ENCODE measurements around the gene AHCYL2.
"Not testable (repeated sequence)": the region's sequence is repeated elsewhere in the genome, so short reads cannot be mapped to it uniquely, and the experiment has no call there.

Gene AHCYL2

DNA sequence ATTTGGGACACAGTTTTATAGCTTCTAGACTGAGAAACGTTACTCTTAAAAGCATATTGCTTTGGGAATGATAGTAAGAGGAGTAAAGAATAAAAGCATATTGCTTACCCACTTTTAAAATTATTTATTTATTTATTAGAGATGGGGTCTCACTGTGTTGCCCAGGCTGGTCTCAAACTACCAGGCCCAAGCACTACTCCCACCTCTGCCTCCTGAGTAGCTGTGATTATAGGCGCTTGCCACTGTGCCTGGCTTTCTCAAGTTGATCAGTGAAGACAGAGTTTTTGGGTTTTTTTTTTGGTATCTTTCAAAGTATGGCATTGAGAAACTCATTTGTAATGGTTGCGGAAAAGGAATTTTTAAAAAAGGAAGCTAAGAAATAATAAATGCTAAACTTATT is 68.0 kb downstream of the AHCYL2 start:
- DNase-seq (ENCODE audit: low read depth), result no peak

DNA sequence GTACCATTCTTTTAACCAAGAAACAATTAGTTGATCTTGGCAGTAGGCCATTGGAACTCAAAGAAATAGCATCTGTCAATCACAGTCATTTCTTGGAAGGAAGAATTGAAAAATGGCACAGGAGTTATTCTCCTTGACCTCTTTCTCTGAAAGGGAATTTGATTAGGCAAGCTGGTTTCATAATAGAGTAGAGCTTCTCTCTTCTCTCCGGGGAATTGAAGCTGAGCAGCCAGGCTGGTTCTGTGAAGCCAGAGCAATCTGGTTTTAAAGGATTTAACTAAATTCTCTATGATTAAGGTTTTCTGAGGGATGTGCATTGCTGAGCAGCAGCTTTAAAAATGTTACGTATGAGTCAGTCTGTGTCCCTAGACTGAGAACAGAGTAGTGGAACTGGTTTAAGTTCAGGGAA is 70.2 kb downstream of the AHCYL2 start:
- DNase-seq (ENCODE audit: low read depth), result peak; percentile 85

DNA sequence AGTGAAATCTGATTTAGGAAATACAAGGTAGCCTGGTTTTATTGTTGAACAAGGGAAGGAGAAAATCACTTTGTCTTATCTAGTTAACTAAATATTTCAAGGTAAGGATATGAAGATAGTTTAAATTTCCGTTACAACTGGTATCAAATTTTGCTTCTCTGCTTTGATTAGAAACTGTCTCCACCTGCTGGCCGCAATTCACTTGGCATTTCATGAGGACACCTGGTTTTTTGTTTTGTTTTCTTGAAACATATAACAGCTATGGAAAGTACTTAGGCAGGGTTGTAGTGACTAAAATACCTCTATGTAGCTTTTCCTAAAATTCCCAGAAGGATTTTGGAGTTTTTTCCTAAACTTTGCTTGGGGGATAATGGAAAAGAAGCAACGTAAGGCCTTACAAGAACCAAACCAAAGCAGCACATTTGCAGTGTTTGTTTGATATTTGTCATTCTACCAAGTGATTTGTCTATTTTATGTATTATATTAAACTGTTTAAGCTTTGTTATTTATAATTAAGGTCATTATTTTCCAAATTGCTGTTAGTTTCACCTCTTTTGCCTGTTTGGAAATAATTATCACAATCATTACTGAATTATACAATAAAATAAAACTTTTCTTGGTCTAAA is 73.6 kb downstream of the AHCYL2 start:
- DNase-seq (ENCODE audit: low read depth), result peak; percentile 31

DNA sequence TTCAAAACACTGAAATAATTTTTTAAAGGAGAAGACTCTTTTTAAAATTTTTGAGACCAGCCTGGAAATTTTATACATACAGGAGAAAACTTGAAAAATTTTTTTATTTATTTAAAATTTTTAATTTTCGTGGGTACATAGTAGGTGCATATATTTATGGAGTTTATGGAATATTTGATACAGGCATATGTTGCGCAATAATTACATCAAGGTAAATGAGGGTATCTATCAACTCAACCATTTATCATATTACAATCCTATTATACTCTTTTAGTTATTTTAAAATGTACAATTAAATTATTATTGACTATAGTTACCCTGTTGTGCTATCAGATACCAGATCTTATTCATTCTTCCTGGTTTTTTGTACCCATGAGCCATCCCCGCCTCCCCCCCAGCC is 75.1 kb downstream of the AHCYL2 start:
- no peak for DNase-seq (ENCODE audit: low read depth)

DNA sequence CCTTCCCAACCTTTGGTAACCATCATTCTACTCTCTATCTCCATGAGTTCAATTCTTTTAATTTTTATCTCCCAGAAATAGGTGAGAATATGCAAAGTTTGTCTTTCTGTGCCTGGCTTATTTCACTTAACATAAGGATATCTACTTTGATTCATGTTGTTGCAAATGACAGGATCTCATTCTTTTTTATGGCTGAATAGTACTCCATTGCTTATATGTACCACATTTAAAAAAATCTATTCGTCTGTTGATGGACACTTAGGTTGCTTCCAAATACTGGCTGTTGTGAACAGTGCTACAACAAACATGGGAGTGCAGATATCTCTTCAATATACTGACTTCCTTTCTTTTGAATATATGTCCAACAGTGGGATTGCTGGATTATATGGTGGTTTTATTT is 75.5 kb downstream of the AHCYL2 start:
- DNase-seq (ENCODE audit: low read depth), result not testable (repeated sequence)

DNA sequence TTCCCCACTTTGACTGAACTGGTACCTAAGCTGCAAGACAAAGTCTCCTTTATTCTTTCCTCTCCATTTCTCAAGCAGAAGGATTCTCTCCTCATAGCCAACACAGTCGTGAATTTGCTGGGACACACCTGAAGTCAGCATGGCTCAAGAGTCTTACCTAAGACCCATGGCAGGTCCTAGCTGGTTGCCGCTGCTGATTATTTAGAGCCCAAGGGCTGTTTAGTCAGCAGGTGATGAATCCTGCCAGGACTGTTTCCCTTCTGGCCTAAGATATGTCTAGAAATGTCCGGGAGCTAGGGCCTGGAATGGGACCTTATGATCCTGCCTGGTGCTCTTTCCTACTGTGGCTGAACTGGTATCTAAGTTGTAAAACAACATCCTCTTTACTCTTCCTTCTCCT is 82.8 kb downstream of the AHCYL2 start:
- peak; percentile 1 for DNase-seq (ENCODE audit: low read depth)

DNA sequence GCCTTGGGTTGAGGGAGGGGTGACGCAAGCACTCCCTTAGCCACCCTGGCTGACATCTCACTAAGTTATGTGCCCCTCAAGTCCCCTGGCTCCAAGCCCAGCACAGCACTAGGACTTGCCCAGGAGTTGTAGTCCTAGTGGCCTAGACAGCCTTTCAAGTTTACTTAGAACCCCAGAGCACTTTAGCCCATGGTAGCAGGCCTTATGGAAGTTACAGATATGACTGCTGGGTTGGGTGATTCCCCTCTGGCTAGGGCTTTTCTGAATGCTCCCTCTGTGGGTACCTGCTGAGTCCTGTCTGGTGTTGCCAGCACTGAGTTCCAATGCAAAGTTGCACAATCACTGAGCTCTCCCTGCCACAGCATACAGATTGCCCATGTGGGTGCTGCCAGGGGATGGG is 83.2 kb downstream of the AHCYL2 start:
- DNase-seq (ENCODE audit: low read depth), result peak; percentile 51

DNA sequence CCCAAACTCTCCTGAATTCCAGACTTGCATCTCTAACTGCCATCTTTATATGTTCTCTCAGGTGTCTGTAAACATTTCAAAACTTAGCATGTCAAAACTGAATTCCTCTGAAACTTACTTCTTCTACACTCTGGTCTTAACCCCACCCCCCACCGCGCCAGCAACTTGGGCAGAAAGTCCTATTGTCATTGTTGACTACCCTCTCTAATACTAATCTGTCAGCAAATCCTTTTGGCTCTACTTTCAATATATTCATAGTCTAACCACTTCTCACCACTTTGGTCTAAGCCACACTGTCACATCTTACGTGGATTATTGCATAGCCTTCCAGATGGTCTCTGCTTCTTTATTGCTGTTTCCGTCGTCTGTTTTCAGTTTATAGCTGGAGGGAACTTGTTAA is 86.6 kb downstream of the AHCYL2 start:
- DNase-seq (ENCODE audit: low read depth), result no peak

DNA sequence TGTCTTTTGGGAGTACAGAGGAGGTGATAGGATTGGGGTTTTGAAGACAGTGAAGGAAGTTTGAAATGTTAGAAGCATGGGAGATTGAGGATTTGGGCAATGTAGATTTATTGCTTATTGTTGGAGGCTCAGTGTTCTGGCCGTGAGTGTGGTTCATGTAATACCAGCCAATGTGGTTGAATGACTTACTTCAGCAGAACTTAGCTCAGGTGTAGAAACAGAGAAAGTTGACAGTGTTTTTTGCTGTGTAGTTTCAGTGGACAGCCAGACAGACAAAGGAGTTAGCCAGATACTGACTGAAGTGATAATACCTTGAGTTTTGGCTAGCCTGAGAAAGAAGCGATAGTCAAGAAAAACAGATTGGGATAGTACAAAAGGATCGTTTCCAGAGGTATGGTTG is 88.5 kb downstream of the AHCYL2 start:
- DNase-seq (ENCODE audit: low read depth), result no peak

DNA sequence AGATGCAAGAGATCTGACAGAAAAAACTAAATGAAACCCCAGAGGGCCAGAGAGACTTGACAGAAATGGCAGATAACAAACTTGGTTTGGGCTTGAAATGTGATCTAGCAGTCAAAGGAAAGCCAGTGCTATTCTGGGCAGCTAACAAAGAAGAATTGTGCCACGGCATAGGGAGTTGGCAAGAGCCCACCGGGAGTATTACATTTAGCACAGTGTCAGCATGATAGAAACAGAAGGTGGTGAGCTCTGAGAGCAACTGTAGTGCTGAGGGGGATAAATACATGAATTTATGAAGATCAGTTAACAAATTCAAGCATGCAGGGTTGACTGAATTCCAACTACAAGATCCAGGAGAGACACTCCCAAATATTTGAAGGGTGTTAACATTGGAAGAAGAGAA is 91.1 kb downstream of the AHCYL2 start:
- no peak for DNase-seq (ENCODE audit: low read depth)

DNA sequence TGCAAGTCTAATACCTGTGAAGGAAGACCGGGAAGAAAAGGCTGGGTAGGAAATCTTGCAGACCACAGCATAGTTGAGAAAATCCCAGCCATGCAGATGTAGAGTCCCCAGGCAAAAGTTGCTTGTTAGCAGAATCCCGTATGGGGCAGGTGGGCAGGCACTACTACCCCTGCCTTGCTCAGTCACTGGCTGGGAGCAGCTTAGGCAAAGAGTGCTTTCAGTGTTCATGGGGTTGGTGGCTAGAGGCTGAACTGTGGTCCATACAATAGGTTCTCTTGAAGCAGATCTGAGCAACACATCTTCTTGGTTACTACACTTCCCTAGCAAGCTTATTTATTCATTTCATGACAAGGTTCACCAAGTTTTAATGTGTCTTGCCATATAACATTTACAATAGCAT is 92.6 kb downstream of the AHCYL2 start:
- no peak for DNase-seq (ENCODE audit: low read depth)

DNA sequence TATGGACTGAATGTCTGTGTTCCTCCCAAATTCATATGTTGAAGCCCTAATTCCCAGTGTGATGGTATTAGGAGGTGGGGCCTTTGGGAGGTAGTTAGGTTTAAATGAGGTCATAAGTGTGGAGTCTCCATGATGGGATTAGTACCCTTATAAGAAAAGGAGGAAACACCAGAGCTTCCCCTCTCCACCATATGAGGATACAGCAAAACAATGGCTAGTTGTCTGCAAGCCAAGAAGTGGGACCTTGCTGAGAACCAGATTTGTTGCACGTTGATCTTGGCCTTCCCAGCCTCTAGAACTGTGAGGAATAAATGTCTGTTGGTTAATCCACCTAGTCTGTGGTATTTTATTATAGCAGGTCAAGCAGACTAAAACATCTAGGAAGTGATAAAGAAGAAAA is 102.2 kb downstream of the AHCYL2 start:
- DNase-seq (ENCODE audit: low read depth), result no peak

DNA sequence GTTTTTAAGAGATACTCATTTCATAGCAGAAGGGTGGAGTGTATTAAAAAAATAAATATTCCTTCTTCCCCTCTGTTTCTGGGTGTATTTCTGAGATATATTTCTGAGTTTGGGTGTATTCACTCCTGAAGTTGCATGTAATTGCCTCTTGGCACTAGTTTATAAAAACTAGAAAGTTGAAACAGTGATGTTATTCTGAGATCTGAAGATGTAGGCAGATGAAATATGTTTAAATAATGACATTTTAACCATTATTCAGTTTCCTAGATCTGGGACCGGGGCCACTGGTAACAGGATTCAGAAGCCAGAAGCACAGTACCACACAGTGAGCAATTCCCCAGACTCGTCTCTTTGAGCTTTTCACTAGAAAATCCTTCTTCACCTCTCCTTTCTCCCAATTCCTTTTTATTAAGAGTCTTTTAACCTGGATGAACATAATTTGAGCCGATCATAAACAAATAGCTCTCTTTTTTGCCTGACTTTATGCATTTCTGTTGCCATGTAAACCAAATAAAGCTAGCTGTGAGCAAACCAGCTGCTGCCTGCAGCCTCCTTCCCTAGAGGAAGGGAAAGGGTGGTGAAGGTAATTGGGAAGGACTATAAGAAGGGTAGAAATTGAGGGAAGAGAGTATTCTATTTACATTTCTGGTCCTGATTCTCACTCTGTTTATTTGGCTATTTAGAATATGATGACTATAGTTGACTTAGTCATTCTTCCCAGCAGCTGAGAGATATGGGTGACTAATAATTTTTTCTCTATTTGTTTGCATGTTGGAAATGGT is 107.6 kb downstream of the AHCYL2 start:
- DNase-seq (ENCODE audit: low read depth), result peak; percentile 60

DNA sequence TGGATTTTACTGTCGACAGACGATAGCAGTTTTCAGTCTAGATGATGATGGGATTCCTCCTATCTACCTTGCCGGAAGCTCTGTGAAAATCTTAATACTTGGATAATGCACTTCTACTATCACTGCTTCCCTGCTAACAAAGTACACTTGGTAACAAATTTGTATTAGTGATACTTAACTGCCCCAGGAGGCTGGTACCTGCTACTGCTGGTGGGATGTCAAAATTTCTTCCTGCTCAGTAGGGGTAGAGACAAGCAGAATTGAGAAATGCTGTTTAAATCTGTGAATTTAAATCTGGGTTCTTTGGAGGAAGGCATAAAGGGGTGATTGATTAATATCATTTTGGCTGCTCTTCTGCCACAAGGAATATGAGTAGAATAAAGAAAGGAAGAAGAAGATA is 109.6 kb downstream of the AHCYL2 start:
- no peak for DNase-seq (ENCODE audit: low read depth)

DNA sequence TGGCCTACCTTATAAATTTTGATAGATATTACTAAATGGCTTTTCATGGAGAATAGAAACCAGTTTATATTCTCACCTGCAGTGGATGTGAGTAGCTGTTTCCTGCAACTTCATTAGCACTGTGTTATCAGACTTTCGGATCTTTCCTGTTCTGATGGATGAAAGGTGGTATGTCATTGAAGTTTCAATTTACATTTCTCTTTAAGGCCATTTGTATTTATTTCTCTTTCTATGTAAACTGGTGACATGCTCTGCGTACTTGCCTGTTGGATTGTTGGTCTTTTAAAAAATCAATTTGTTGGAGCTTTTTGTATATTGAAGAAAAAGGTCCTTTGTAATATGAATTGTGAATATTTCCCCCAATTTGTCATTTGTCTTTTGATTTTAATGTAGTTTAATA is 113.6 kb downstream of the AHCYL2 start:
- no peak for DNase-seq (ENCODE audit: low read depth)

DNA sequence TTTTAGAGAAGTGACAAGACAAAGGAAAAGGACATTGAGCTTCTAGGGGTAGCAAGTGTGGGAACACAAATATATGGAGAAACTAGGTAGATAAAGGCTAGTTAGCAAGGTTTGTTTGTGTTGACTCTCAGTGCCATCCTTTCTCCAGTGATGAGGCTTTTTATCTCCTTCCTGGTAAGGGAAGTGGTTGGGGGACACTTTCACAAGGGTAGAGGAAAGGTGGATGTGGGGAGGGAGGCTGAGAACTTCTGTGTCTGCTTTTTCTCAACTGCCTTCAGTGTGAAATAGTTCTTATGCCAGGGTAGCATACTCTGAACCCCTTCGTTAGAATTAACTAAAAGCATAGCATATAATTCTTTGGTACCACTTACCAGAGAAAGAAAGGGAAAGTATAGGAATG is 116.4 kb downstream of the AHCYL2 start:
- DNase-seq (ENCODE audit: low read depth), result no peak

DNA sequence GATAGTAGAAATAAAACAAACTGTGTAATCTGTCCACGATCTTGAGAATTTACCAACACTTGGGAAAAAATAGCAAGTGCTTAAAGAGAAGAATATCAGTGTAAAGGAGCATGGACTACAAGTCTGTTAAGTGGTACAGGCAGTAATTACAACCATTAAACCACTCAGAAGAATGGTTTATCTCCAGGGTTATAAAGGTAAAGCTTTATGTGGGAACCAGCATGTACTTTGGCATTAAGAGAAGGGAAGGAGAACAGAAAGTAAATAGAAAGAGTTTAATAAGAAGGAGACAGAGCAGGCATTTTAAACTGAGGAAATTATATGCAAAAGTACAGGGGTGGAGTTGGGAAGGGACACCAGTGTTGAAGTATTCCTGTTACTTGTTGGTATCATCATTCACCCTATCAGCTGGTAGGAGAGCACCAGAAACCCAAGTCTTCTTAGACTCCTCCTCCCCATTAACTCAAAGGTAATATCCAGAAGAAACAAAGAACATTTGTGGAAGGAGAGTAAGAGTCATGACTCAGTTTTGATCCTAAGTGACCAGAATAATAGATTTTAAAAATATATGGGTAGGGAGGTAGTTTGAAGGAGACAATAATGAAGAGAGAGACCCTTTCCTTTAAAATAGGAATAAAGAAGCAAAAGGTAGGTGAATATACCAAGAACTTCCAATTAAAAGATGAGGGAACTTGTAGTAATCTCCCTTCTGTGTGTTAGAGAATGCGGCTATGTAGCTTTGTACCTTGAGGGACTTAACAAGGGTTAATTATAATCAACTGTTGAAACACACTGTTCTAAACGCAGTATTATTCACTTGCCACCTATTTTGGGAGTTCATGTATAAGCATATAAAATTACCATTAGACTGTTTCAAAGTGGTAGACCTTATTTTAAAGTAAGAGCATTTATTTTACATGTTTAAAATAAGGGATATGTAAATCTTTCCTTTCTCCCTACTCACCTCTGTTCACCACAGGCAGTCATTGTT is 117.3 kb downstream of the AHCYL2 start:
- DNase-seq (ENCODE audit: low read depth), result no peak

DNA sequence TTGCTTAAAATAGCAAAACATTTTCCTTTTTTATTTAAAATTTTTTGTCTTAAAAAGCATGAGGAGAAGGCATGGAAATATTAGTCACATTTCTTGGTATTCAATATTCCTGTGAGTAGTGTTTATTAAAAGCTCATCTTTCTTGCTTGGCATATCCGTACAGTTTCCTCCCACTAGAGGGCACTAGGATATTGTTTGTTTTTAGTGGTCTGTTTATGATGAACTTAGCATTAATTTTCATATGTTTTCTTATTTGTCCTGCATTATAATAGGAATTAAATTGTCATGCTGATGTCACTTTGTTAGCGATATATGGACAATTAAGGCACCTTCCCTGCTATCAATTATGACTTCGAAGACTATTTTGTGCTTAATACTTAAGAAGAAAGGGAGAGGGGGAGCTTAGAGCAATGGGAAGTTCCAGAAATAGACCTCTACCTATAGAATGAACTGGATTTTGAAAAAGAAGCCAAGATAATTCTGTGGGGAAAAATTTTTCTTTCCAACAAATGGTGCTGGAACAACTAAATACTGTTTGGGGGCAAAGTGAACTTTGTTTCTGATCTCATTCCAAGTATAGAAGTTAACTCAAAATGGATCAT is 118.4 kb downstream of the AHCYL2 start:
- DNase-seq (ENCODE audit: low read depth), result peak; percentile 52

DNA sequence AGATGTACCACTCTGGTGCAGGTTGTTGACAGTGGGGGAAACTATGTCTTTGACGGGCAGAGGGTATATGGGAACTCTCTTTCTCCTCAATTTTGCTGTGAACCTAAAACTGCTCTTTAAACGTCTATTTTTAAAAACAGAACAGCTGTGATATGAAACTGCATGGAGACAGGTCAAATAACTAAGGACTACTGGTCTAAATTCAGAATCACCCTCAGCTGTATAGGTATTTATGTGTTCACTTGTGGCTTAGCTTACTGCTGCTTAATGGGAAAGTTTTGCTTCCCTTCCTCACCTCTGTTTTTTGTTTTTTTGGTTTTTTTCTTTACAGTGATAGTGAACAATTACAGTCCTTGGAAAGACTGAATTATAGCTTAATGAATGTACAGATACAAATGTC is 122.5 kb downstream of the AHCYL2 start:
- no peak for DNase-seq (ENCODE audit: low read depth)

DNA sequence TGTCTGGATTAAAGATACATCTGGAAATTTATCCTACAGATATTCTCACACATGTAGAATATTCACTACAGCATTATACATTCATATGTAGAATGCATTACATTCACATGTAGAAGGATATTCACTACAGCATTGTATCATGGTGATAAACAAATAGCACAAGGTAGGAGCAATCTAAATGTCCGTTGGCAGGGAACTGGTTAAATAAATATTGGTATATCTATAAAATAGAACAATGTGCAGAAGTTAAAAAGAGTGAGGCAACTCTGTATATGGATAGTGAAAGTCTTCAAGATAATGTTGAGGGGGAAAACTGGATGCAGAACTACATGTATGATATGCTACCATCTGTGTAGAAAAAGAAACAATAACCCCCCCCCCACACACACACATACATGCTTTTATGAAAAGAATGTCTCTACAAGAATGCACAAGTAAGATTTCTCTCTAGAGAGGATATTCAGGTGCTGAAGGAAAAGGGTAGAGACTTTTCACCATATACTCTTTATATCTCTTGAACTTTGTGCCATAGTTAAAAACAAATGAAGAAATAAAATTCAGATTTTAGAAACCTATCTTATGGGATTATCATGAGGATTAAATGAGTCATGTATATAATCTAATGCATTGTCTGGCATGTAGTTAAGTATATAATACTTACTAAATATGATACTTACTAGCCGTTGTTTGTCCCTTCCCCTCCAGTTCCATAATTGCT is 123.4 kb downstream of the AHCYL2 start:
- no peak for DNase-seq (ENCODE audit: low read depth)

DNA sequence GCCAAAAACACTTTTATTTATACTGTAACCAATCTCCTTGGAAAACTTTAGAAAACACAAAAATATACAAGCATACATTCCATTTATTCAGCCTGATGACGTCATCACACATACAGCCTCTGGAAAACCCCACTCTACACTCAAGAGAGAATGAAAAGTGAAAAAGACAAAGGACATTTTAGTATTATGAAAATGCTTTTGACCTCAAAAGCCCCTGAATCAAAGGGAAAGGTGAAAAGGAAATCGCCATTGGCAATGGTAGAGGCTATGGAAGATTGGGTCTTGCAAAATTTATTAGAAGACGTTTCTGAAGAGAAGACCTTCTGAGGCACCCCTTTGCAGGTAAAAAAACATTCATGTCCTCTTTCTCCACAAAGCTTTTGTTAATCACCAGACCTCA is 126.5 kb downstream of the AHCYL2 start:
- DNase-seq (ENCODE audit: low read depth), result peak; percentile 10

DNA sequence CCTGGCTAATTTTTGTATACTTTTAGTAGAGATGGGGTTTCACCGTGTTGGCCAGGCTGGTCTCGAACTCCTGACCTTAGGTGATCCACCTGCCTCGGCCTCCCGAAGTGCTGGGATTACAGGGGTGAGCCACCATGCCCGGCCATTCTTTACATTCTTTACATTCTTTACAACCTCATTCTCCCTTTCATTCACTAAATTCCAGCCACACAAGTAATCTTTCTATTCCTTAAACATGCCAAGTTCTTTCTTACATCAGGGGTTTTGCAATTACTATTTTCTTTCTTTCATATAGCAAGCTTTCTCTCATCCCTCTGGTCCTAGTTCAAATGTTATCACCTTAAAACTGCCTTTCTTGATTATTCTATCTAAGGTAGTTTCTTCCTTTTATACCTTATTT is 128.3 kb downstream of the AHCYL2 start:
- DNase-seq (ENCODE audit: low read depth), result peak; percentile 59
